CD4-positive, alpha-beta T cell treated with Interferon alpha-2 for 1 hour (primary cell): Measurements from ENCODE around the gene CDIPT.

Experiments used
- DNase-seq, 2 donors: peaks; one replicate each; pipeline ENCODE4 v3.0.0-alpha.2; 2020 to 2022

Gene CDIPT

GRCh38 chr16:29809031-29809747 is 53.8 kb downstream of the CDIPT start:
- DNase-seq = no peak
